ENCODE measurements around the gene PALD1. TPM values are rescaled to one million over a fixed set of nuclear protein-coding genes. Genes with fewer than 3 reads are reported as not detected.

PALD1 gene
- total and polyA plus RNA-seq, 2 of the 13 experiments (the other 11 are each of a cell fraction or from before 2014, with no cell fraction given) = 0.07 to 0.09 TPM

DNA sequence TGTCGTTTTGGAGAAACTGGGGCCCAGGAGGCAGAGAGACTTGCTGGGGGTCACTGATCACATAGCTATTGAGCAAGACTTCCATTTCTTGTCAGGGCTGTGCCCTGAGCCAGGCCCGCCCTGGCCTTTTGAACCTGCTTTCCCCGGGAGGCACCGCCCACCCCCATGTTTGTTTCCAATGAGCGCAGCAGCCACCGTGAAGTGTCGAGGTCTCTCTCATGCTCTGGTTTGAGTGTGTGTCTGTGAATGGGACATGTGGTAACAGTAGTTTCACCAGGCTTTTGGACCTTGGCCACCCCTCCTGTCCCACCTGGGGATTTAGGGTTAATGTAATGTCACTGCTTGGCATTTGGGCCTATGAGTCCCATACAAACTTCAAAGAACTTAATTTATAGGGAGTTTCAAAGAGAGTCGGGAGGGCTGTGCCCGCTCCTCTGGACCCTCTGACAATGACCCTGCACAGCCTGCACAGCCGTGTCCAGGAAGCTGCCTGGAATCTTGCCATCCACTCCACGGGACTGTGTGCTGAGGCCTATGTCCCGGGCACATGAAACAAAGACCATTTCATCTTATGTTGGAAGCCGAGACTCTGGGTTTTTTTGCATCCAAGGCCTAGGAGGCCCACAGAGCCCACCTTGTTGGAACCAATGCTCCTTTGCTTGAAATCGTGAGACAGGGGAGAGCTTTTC is 117.7 kb downstream of the PALD1 start (continued):
- TF ChIP-seq, protein P1, sequence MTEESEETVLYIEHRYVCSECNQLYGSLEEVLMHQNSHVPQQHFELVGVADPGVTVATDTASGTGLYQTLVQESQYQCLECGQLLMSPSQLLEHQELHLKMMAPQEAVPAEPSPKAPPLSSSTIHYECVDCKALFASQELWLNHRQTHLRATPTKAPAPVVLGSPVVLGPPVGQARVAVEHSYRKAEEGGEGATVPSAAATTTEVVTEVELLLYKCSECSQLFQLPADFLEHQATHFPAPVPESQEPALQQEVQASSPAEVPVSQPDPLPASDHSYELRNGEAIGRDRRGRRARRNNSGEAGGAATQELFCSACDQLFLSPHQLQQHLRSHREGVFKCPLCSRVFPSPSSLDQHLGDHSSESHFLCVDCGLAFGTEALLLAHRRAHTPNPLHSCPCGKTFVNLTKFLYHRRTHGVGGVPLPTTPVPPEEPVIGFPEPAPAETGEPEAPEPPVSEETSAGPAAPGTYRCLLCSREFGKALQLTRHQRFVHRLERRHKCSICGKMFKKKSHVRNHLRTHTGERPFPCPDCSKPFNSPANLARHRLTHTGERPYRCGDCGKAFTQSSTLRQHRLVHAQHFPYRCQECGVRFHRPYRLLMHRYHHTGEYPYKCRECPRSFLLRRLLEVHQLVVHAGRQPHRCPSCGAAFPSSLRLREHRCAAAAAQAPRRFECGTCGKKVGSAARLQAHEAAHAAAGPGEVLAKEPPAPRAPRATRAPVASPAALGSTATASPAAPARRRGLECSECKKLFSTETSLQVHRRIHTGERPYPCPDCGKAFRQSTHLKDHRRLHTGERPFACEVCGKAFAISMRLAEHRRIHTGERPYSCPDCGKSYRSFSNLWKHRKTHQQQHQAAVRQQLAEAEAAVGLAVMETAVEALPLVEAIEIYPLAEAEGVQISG (CRISPR knock-in tag; IDR thresholded peaks at IDR 0.05) = peak; percentile 42; the same call in 1 of the 2 replicates
- no peak for TF ChIP-seq KLF13 (CRISPR knock-in tag; IDR thresholded peaks at IDR 0.05)
- TF ChIP-seq, protein P2, sequence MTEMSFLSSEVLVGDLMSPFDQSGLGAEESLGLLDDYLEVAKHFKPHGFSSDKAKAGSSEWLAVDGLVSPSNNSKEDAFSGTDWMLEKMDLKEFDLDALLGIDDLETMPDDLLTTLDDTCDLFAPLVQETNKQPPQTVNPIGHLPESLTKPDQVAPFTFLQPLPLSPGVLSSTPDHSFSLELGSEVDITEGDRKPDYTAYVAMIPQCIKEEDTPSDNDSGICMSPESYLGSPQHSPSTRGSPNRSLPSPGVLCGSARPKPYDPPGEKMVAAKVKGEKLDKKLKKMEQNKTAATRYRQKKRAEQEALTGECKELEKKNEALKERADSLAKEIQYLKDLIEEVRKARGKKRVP (CRISPR knock-in tag; IDR thresholded peaks at IDR 0.05) = no peak
- TF ChIP-seq ZNF598 (CRISPR knock-in tag; IDR thresholded peaks at IDR 0.05; ENCODE audit: borderline replicate concordance) = no peak
- no peak for TF ChIP-seq ZNF720 (CRISPR knock-in tag; IDR thresholded peaks at IDR 0.05)
- no peak for TF ChIP-seq TBL1XR1 (IDR thresholded peaks at IDR 0.05; ENCODE audit: borderline replicate concordance, low read length, partially characterized antibody)
- TF ChIP-seq HOXA9 (CRISPR knock-in tag; IDR thresholded peaks at IDR 0.05; ENCODE audit: borderline replicate concordance) = no peak
- 0 out of 2 replicates have a peak, but pooled peaks have one; percentile 38 for TF ChIP-seq GATAD2A (CRISPR knock-in tag; IDR thresholded peaks at IDR 0.05)
- TF ChIP-seq, protein P3, sequence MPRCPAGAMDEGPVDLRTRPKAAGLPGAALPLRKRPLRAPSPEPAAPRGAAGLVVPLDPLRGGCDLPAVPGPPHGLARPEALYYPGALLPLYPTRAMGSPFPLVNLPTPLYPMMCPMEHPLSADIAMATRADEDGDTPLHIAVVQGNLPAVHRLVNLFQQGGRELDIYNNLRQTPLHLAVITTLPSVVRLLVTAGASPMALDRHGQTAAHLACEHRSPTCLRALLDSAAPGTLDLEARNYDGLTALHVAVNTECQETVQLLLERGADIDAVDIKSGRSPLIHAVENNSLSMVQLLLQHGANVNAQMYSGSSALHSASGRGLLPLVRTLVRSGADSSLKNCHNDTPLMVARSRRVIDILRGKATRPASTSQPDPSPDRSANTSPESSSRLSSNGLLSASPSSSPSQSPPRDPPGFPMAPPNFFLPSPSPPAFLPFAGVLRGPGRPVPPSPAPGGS (CRISPR knock-in tag; IDR thresholded peaks at IDR 0.05) = no peak
- TF ChIP-seq REXO4 (CRISPR knock-in tag; IDR thresholded peaks at IDR 0.05; ENCODE audit: borderline replicate concordance) = no peak
- TF ChIP-seq CREB3 (CRISPR knock-in tag; IDR thresholded peaks at IDR 0.05) = no peak
- no peak for TF ChIP-seq ZSCAN20 (CRISPR knock-in tag; IDR thresholded peaks at IDR 0.05; ENCODE audit: borderline replicate concordance)
- TF ChIP-seq, protein P4, sequence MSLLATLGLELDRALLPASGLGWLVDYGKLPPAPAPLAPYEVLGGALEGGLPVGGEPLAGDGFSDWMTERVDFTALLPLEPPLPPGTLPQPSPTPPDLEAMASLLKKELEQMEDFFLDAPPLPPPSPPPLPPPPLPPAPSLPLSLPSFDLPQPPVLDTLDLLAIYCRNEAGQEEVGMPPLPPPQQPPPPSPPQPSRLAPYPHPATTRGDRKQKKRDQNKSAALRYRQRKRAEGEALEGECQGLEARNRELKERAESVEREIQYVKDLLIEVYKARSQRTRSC (CRISPR knock-in tag; IDR thresholded peaks at IDR 0.05; ENCODE audit: low read depth) = no peak
- TF ChIP-seq ZNF124 (CRISPR knock-in tag; IDR thresholded peaks at IDR 0.05) = 0 out of 2 replicates have a peak, but pooled peaks have one; percentile 34
- TF ChIP-seq, protein P5, sequence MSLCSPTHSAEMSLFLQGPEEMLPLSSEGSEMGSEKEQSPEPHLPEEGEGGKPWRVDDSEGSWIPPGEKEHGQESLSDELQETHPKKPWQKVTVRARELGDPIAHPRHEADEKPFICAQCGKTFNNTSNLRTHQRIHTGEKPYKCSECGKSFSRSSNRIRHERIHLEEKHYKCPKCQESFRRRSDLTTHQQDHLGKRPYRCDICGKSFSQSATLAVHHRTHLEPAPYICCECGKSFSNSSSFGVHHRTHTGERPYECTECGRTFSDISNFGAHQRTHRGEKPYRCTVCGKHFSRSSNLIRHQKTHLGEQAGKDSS (CRISPR knock-in tag; IDR thresholded peaks at IDR 0.05; ENCODE audit: borderline replicate concordance, low read depth) = no peak

Measured in HepG2 (cell line).